ENCODE measurements around the gene NCKAP5.
"Not testable (repeated sequence)": the region's sequence is repeated elsewhere in the genome, so short reads cannot be mapped to it uniquely, and the experiment has no call there.

The NCKAP5 gene

DNA sequence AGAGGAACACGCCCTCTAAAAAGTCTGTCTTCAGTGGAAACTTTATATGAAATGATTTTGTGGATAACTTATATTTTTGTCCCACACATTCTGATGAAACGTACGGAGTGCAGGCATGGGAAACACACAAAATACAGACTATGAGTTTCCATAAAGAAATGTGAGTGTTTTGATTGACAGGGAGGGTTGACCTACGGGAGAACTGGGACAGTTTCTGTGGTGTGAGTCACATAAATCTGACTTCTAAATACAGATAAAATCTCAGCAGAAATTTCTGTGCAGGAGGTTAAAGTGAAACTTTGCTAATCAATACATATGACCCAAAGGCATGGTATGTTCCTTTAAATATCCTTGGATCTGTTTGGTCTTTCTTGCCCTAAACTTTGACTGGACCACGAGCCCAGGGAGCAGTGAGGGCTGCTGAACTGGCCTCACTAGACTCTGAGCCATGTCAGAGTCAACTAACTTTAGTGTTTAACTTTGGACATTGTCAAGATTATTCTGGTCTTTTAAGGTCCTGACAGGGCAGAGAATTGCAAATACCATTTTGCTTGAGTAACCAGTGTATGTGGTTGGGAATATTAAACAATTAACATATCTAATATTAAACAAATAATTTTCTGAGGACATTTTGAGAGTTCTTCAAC lies 691.4 kb downstream of the NCKAP5 start:
- no peak for DNase-seq (ENCODE audit: low spot score)

DNA sequence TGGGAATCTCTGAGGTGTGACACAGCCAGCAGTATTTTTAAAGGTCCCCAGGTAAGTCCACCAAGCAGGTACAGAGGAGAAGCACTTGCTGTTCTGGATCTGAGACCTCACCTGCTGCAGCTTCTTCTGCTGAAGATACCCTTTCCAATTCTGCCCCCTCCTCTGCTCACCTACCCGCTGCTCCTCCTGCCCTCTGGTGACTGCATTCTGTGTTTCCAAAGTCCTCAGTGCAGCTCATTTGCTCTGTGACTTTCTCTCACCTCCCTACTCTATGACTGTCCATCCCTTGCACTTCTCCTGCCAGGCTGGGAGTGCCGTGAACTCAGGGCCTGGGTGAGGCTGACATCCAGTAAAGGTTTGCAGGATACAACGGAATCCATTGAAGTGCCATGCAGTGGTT lies 693.1 kb downstream of the NCKAP5 start:
- DNase-seq (ENCODE audit: low spot score): no peak

DNA sequence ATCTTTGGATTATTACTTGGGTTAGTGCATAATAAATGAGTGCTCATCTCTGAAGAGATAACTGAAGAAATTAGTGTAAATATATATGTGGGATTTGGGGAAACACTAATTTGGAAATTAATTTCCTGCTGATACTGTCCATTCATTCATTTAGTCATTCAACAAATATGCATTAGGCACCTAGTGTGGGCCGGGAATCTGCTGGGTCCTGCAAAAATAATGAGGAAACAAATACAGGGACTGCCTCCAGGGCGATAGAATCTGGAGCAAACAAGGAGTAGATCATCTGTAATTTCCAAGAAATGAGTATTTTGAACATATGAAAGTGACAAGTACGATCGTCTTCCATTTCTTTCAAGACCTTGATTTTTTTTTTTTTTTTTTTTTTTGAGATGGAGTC lies 694.5 kb downstream of the NCKAP5 start:
- no peak for DNase-seq (ENCODE audit: low spot score)

DNA sequence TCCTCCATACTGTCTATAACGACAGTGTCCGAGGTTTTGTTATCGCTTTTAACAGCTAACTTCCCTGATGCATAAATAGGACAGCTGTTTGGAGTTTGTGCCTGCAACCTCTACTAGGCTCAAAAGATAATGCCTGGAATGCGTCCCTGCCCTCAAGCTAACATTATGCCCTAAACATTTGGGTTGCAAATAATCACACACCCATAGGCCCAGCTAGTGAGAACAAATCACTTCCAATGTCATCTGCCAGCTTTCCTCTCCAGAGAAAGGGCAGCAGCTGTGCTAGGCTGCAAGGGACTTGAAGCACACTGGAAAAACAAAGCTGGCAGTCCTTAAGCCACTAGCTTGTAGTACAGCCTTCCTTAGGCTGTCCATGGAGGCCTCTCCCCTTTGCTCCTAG lies 696.4 kb downstream of the NCKAP5 start:
- no peak for DNase-seq (ENCODE audit: low spot score)

DNA sequence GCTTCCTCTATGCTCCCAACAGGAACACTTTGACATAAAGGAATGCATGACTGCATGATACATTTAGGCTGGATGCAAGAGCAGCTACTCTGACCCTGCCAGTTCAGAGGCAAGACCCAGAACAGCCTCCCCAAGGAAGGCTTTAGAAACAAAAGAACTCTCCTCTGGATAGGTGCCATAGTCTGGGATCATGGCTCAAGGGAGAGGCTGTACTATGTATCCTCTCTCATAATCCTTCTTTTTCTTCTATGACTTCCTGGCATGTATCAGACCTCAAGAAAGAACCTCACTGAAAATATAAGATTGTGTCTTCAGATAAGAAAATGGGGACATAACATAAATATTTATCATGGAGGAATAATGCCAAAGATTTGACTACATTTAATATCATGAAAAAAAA lies 704.3 kb downstream of the NCKAP5 start:
- no peak for DNase-seq (ENCODE audit: low spot score)

DNA sequence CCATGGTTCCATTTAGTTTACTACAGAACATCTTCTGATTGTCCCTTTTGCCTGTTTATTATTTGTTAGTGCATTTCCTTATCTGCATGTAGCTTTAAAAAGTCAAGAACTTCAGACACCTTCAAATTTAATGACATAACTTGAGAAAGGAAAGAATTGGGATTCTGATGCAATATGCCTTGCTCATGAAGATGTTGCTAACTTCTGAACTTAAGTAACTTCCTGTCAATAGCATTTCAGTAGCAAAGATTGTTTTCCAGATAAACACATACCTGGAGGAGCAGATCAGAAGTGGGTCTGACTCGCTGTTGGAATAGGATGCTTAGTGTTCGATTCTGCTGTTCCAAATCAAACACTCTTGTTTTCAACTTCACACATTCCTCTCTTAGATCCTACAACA lies 708.0 kb downstream of the NCKAP5 start:
- no peak for DNase-seq (ENCODE audit: low spot score)

DNA sequence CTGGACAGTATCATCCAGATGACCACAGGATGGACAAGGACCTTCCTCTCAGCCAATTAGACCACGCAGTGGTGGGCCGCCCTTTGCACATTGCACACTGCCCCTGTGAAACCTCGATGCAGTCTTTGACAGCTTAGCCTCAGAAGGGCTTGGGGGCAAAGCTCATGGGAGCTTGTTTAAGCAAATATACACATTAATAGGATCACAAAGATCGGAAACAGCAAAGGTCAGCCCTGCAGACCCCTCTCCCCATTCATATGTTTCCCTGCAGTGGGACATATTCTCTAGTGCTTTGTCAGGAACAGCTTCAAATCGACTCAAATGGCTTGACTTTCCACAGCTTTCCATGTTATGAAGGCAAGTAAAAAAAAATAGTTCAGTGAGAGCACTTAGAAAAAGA lies 708.7 kb downstream of the NCKAP5 start:
- DNase-seq (ENCODE audit: low spot score): no peak

DNA sequence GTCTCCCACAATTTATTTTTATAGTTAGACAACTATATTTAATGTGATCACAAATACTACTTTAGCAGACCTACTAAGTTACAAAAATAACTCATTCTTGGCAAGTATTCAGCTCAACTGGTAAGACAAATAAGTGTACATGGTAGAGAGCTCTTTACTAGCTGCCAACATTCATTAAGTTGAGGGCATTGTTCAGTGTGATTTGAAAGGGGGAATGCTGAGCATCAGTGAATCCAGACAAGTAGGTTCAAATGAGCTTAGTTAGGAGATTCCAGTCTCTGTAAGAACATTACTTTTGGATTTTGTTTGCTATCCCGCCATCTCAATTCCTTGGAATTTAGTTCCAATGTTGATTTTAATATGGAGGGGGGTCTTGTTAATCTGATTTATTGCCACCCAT lies 710.9 kb downstream of the NCKAP5 start:
- no peak for DNase-seq (ENCODE audit: low spot score)

DNA sequence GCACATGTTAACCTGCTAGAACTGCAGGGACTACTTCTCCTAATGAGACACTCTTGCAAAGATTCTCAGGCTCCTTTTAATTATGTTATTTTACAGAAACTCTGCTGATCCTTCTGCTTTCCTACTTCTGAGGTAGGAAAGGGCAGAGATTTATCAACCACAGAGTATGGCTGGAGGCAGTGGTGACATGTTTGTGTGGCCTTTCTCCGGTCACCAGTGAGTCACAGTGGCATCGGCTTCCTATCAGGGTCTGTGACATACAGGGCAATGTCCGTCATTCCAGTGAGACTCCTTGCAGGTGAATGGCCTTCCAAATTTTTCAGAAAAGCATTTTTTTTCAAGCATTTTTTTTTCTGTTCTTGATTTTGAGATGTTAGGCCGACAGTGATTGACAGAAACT lies 717.6 kb downstream of the NCKAP5 start:
- DNase-seq (ENCODE audit: low spot score): no peak

DNA sequence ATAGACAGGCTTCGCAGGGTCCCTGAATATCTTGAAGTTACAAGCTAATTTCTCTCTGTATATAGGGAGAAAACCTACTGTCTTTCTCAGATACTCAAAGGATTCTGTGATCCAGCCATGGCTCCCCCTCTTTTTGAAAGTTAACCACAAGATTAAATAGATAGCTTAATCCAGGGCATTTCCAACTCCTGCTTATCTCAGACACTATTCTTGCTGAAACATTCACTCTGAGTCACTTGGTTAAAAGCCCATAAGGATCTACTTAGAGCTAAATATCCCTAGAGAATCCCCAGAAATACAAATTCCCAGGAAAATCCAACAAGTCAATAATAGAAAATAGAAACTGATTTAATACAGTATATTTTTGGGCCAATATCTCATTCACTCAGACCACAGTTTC lies 719.1 kb downstream of the NCKAP5 start:
- no peak for DNase-seq (ENCODE audit: low spot score)

DNA sequence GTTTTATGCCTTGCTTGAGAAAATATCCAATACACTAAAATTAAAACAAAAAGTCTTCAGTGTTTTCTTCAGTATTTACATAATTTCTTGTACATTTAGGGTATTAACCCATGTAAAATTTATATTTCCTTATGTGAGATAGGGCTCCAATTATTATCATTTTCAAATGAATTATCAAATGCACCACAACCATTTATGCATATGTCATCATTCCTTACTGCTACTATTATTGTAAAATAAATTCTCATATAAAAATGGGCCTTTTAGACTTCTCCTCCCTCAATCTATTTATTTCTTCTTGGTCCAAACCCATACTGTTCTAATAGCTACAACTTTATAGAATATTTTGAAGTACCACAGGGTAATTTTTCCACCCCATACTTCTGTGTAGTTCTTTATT lies 722.9 kb downstream of the NCKAP5 start:
- DNase-seq (ENCODE audit: low spot score): no peak

DNA sequence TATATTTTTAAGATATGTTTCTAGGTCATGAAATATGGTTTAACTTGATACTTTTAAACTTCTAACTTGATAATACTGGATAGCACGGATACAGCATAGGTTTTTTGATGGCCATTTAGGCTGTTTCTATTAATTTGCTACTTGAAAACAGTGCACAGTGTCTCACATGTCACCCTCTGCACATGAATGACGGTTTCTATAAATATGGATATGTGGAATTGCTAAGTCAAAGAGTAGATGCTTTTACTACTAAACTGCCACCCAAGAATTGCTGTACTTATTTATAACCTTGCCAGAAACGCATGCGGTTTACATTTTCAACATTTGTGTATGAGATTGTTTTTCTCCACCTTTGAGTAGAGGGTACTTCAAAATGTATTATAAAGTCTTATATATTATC lies 723.7 kb downstream of the NCKAP5 start:
- no peak for DNase-seq (ENCODE audit: low spot score)

DNA sequence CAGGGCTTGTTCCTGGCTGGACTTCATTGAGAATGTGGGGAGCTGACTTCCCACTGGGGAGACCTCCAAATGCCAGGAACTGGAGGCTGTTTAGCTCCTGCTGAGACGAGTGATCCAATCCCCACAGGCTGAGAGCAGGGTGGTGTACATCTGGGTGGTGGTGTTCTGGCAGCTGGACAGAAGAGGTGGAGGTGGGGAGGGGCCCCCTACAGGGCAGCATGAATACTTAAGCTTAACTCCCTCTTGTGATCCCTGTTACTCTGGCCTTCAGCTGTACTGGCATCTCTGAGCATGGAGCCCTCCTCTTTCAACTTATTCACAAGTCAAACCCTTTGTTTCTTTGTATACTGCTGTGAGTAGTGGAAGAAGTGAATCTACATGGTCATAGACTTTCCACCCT lies 730.5 kb downstream of the NCKAP5 start:
- DNase-seq (ENCODE audit: low spot score): no peak

DNA sequence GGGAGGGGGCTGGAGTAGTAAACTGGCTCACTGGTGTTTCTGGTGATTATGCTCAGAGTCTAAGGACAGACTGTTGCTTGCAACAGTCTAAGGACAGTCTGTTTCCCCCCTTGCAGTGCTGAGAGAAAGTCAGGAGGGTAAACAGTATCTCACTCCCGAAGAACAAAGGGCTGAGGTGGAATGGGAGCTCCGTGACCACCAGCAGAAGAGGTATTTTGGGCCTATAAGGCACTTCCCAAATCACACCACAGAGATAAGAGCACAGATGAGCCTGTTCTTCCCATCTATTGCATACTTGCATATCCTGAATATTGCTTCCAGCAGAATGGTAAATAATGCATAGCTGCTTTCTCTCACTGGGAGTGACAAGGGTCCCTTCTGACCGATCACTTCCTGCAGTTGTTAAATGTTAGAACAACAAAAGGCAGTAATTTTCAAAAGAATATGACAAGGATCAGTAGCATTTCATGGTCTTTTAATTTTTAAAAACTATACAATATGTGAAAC lies 737.9 kb downstream of the NCKAP5 start:
- DNase-seq (ENCODE audit: low spot score): no peak

DNA sequence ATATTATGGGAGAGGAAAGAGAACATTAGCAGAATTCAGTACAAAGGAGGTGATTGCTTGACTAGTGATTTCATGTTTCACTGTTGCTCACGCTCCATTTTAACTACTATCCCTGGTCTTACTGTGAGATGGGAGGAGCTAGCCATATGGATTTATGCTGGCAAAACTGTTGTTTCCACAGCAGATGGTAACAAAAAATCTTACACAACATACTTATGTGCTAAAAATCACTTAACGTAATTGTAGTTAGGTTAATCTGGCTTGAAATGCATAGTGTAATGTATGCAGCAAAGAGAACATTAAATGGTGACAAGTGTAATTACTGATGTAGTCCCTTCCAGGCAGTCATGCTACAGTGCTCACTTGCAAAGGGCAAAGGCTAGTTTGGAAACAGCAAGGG lies 742.7 kb downstream of the NCKAP5 start:
- no peak for DNase-seq (ENCODE audit: low spot score)

DNA sequence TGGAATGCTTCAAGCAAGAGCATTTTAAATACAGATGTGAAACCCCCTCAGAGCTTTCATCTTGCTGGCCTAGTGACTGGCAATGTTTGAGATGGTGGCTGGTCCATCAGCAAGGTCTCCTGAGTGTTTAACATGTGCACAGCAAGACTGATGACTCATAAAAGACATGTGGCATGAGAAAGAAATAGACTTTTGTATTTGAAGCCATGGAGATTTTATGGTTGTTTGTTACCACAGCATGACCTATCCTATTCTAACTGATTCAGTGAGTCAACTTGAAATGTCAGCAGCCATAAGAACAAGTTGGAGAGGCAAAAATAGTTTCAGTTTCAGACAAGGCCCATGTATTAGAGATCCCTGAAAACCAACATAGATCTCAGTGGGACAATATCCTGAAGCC lies 743.5 kb downstream of the NCKAP5 start:
- no peak for DNase-seq (ENCODE audit: low spot score)

DNA sequence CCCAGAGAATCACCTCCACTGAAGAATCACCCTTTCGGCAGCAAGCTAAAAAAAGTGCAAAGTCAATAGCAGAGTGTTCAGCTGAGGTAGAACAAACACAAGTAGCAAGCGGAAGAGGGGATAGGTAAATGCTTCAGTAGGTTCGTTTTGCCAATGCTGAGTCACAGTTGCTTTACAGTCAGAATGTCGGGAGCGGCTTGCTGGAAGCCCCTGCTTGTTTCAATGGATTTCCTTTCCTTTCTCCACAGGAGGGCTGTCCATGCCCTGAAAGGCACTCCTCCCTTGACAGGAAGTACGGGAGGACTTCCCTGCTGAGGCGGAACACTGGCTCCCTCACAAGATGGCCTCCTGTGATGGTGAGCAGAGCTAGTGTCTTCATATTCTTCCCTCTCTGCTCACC lies 752.0 kb downstream of the NCKAP5 start:
- no peak for DNase-seq (ENCODE audit: low spot score)

DNA sequence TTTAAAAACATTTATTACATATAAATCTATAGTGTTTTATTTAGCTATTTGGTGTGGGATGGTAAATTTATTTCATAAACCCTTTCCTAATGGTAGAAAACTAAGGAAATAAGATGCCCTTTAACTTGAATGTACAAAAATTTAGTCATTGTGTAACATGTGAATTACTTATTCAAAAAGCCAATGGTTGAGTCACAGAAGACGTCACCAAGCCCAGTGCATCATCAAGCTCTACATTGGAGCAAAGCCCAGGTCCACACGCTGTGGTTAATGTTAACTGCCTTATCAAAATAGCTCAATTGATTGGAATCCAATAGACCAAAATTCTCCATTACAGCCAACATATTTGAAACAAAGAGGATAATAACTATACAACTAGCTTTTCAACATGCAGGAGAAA lies 752.7 kb downstream of the NCKAP5 start:
- no peak for DNase-seq (ENCODE audit: low spot score)

DNA sequence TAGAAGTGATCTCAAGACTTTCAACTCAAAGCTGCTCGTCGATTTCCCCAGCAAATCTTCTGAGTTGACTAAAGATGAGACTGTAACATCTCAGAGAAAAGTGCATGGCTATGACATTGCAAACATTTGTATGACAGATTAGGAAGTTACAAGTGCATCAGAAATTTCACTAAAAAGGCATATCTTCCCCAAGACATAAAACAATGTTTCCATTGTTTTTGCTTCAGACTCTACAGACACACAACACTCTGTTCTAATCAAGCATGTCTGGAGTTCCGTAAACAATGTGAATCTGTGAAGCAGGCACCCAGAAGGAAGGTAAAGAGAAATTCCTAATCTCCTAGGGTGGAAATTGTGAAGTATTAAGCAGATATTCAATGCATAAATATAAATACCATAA lies 753.6 kb downstream of the NCKAP5 start:
- DNase-seq (ENCODE audit: low spot score): peak; percentile 63

DNA sequence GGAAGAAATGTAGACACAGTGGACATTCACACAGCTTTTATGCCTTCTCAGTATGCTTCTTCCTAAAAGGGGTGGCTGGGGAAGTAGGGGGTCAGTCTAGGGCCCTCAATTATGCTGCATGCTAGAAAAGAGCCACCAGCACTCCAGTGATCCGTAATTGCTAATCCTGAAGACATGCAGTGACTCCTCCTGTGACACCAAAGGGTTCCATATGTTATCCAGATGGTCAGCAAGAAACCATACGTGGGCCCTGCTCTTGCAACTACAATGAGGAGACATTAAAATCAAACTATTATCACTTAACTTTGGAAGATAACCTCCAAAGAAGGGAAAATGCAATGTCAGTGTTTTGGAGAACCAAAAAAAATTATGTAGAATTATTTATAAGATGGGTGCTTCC lies 754.8 kb downstream of the NCKAP5 start:
- no peak for DNase-seq (ENCODE audit: low spot score)

DNA sequence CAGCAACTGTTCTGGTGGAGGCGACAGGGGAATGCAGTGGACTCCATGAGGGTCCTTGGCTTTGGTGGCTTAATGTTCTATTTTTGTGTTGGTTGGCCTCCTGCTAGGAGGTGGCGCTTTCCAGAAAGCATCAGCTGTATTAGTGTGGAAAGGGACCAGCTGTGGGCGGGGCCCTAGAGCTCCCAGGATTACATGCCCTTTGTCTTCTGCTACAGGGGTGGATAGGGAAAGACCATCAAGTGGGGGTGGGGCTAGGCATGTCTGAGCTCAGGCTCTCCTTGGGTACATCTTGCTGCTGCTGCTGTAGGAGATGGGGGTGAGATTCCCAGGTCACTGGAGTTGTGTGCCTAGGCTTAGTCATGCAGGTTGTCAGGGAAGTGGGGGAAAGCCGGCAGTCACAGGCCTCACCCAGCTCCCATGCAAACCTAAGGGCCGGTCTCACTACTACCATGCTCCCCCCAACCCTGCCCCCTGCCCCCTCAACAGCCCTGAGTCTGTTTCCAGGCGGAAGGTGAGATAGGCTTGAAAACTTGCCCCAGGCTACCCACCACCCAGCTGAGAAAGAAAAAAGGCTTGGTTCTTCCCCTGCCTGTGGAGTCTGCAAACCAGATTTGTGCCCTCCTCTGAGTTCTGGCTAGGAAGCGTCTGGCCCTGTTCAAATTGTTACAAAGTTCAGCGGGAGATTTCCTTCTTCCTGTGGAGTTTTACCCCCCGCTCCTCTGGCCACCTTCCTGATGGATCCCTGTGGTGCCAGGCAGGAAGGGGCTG lies 756.9 kb downstream of the NCKAP5 start:
- DNase-seq (ENCODE audit: low spot score): no peak

DNA sequence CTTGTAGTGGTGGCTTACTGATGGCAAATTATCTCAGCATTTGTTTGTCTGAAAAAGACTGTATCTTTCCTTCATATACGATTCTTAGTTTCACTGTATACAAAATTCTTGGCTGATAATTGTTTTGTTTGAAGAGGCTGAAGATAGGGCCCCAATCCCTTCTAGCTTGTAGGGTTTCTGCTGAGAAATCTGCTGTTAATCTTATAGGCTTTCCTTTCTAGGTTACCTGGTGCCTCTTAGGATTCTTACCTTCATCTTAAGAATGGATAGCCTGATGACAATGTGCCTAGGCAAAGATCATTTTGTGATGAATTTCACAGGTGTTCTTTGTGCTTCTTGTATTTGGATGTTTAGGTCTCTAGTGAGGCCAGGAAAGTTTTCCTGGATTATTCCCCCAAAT lies 758.3 kb downstream of the NCKAP5 start:
- DNase-seq (ENCODE audit: low spot score): not testable (repeated sequence)

DNA sequence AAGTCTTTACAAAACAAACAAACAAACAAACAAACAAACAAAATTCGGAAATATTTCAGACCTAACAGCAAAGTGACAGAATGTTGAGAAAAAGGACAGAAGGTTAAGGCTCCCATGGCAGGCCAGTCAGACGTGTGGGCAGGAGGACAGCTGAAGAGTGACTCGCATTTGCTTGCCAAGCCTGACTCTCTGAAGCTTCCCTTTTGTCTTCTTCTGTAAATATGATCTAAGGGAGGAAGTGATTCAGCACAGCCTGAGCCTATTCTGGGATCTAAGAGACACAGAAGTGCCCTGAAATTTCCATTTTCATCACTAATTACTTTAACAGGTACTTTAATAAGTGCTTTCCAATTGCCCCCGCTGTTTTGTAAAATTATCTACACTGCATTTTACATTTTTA lies 764.2 kb downstream of the NCKAP5 start:
- DNase-seq (ENCODE audit: low spot score): peak; percentile 77

DNA sequence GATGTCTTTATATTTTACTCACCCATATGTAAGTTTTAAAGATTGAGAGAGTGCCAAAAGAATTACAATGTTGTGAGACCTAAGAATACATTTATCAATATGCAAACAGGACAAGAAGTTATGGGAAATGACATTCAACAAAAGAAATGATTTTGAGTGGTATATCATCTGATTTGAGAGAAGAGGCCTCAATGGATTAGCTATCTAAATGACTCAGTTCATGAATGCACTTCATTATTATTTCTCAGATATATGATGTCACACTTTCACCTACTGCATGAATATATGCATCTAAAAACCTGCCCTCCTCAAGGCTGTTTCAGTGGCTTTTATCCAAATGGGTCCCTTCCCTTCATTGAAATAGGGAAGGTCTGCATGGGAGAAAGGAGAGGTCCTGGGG lies 769.9 kb downstream of the NCKAP5 start:
- no peak for DNase-seq (ENCODE audit: low spot score)

Data from globus pallidus (tissue), 1 donor.